ENCODE results near the gene SLC11A2.

SLC11A2 gene

DNA sequence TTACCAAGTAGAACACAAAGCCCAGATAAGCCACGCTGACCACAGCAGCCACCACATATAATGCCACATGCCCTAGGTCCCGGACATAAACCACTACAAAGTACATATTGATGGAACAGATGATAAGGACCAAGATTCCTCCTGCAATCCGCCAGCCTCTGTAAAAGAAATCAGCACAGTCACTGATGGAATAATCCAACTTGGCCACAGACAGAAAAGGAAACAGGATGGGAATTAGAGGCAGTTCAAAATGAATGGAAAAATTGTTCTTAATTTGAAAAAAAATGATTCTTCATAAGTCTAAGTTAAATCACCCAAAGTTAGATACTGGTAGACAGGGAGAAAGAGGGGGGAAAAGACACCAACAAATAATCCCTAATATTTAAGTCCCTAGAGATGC, 35.4 kb downstream of the SLC11A2 start:
- Mint-ChIP-seq H3K27me3 (no peaks in the 10 kb centered on the region), H3K27ac (peak overlapping the region; percentile 73), H3K4me1 (peaks cover 5 to 16% of the 10 kb centered on the region in 2 donors), H3K4me3 (no peak overlapping the region), H3K9me3 (no peaks in the 10 kb centered on the region), H3K36me3 (peaks cover 51 to 69% of the 10 kb centered on the region in 2 donors)
- no peak for ATAC-seq (replicated peaks)
- DNase-seq: no peak

DNA sequence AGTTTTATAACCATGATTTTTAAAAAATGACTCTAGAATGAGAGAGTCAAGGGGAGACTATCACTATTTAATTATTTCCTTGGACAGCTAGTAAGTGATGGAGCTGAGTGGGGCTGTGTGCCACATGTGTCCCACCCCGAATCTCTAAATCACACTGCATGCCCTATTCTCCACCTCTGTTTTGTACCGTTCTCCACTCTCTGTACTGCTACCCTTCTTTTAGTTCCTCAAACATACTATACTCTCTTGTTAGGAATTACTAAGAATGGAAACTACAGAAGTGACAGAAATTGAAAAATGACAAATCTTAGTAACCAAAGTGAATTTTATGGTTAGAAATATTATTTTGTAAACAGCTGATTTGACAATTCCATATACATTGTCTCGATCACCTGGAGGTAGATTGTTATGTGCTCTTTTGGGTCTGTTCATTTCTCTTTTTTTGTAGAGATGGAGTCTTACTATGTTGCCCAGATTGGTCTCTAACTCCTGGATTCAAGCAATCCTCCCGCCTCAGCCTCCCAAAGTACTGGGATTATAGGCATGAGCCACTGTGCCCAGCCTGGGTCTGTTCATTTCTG, 35.9 kb downstream of the SLC11A2 start:
- Mint-ChIP-seq H3K27ac (peak overlapping the region; percentile 73), H3K4me1 (peaks cover 5 to 21% of the 10 kb centered on the region in 2 donors), H3K9me3 (no peaks in the 10 kb centered on the region), H3K4me3 (no peak overlapping the region), H3K27me3 (no peaks in the 10 kb centered on the region), H3K36me3 (peaks cover 46 to 64% of the 10 kb centered on the region in 2 donors)
- DNase-seq (no peak), ATAC-seq (replicated peaks) (peak; percentile 63 to 65)

DNA sequence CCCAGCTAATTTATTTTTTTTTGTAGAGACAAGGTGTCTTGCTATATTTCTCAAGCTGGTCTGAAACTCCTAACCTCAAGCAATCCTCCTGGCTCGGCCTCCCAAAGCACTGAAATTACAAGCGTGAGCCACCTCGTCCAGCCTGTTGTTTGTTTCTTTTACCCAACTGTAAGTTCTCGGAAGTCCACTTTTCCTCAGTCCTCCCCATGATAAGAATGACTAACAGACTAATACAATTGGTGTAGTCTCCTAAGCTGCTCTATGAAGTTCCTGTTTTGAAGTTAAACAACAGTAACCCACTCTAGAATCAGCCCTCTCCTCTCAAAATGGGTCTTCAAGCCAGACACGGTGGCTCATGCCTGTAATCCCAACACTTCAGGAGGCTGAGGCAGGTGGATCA, 37.3 kb downstream of the SLC11A2 start:
- ATAC-seq (replicated peaks): no peak
- Mint-ChIP-seq H3K9me3 (no peaks in the 10 kb centered on the region), H3K4me3 (no peak overlapping the region), H3K36me3 (peaks cover 40 to 51% of the 10 kb centered on the region in 2 donors), H3K27ac (no peak overlapping the region), H3K4me1 (peaks cover 8 to 27% of the 10 kb centered on the region in 2 donors), H3K27me3 (no peaks in the 10 kb centered on the region)
- DNase-seq: no peak

DNA sequence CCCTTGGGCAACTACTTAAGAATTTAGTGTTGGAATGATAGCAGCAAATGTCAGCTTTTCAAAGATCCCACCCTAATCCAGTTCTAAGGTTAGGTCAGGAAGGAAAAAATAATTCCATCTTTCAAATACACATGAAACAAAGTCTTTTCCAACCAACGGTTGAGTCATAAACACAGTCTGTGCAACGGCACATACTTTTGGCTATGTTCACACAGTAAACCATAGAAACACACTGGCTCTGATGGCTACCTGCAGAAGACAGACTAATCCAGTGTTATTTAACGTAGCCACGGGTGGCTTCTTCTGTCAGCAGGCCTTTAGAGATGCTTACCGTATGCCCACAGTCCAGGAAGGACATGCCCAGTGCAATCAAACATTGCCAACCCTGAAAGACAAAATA, 38.1 kb downstream of the SLC11A2 start:
- H3K4me3 Mint-ChIP-seq: no peak overlapping the region
- H3K9me3 Mint-ChIP-seq: no peaks in the 10 kb centered on the region
- no peak overlapping the region for H3K27ac Mint-ChIP-seq
- DNase-seq (no peak), ATAC-seq (replicated peaks) (no peak)
- peaks cover 8 to 27% of the 10 kb centered on the region in 2 donors for H3K4me1 Mint-ChIP-seq
- H3K27me3 Mint-ChIP-seq: no peaks in the 10 kb centered on the region
- peaks cover 33 to 48% of the 10 kb centered on the region in 2 donors for H3K36me3 Mint-ChIP-seq

DNA sequence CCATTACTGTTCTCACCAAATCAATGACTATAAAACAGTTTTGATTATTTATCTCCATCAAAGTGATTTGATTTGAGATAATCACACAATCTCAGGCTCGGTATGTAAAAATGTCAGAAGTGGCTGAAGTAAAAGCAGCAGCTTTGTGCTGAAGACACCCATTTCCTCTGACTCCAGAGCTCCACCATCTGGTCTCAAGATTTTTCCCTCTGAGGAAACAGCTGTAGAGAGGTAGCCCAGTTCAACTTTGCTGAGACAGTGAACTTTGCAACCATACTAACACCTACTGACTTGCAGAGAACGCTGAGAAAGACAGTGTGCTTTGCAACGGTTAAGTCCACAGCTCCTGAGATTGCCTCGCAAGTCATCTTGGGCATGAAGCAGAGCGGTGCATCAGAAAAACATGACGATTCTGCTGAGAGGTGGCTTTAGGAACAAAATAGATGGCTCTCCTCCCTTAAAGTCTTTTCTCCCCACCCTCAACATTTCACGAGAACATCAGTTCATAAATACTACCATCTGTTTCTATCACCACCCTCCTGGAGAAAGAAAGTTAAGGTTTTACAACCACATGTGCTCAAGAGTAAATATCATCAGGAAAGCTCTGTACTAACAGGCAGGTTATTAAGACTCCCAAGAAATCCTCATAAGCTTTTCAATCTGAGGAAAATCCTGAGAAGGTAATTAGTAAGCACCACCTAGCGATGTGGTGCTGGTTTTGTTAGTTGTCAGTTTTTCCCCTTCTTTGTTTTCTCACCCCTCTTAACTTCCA, 39.0 kb downstream of the SLC11A2 start:
- no peak overlapping the region for H3K27ac Mint-ChIP-seq
- H3K27me3 Mint-ChIP-seq: no peaks in the 10 kb centered on the region
- H3K9me3 Mint-ChIP-seq: no peaks in the 10 kb centered on the region
- ATAC-seq (replicated peaks): peak; percentile 63 to 69
- peaks cover 8 to 26% of the 10 kb centered on the region in 2 donors for H3K4me1 Mint-ChIP-seq
- H3K36me3 Mint-ChIP-seq: peaks cover 28 to 41% of the 10 kb centered on the region in 2 donors
- DNase-seq: no peak
- H3K4me3 Mint-ChIP-seq: no peak overlapping the region

DNA sequence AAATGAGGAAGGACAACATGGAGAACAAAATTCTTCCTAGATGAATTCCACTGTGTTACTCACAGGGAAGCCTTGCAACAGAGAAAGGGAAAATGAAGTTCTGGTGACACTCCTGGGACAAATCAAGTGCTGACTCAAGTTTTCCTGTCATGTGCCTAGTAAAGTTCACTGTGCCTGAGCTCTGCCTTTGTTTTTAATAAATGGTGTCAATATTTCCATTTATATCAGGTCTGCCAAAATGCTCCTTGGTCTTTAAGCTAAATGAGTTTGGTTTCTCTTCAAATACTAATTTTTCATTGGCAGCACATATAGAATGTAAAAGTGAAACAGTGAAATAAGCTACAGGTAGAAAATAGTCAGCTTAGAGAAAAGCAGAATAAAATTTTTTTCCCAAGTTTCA, 40.9 kb downstream of the SLC11A2 start:
- Mint-ChIP-seq H3K4me1 (peaks cover 5 to 14% of the 10 kb centered on the region in 2 donors), H3K9me3 (no peaks in the 10 kb centered on the region)
- DNase-seq: no peak

DNA sequence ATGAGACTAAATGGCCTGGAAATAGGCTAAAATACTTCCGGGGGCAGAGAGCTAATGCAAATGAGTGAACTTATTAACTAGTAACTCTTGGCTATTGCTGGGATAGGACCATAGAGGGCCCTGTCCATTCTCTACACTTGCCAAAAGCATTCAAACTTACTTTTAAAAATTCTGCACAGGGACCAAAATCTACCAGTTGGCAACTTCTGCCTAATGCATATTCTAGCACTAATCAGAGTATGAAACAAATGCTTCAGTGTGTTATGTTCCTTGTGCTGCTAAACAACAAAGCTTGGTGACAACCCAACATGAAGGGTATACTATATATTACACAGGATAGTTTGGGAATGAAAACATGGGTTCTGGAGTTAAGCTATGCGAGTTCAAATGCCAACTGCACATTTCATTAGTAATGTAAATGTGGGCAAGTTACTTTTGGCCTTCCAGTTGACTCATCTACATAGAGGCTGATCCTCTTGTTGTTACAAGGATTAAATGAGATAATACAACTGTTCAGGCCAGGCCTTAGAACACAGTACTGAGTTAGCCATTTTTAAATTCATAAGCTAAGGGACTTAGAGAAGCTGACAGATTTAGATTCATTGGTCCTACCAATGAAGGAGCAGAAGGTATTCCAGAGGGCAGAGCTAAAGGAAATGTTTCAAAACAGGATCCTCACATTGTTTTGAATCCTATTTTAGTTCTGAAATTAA, 41.4 kb downstream of the SLC11A2 start:
- DNase-seq (no peak), ATAC-seq (replicated peaks) (no peak)
- Mint-ChIP-seq H3K4me1 (peaks cover 5 to 12% of the 10 kb centered on the region in 2 donors), H3K9me3 (no peaks in the 10 kb centered on the region), H3K36me3 (peaks cover 23 to 31% of the 10 kb centered on the region in 2 donors), H3K27me3 (no peaks in the 10 kb centered on the region), H3K27ac (peak overlapping the region; percentile 57), H3K4me3 (no peak overlapping the region)

More for the DNA sequence above, 40.9 kb downstream of the SLC11A2 start:
- Mint-ChIP-seq H3K27me3 (no peaks in the 10 kb centered on the region), H3K4me3 (no peak overlapping the region), H3K27ac (peak overlapping the region; percentile 57), H3K36me3 (peaks cover 18 to 32% of the 10 kb centered on the region in 2 donors)
- ATAC-seq (replicated peaks): peak; percentile 33 to 58

DNA sequence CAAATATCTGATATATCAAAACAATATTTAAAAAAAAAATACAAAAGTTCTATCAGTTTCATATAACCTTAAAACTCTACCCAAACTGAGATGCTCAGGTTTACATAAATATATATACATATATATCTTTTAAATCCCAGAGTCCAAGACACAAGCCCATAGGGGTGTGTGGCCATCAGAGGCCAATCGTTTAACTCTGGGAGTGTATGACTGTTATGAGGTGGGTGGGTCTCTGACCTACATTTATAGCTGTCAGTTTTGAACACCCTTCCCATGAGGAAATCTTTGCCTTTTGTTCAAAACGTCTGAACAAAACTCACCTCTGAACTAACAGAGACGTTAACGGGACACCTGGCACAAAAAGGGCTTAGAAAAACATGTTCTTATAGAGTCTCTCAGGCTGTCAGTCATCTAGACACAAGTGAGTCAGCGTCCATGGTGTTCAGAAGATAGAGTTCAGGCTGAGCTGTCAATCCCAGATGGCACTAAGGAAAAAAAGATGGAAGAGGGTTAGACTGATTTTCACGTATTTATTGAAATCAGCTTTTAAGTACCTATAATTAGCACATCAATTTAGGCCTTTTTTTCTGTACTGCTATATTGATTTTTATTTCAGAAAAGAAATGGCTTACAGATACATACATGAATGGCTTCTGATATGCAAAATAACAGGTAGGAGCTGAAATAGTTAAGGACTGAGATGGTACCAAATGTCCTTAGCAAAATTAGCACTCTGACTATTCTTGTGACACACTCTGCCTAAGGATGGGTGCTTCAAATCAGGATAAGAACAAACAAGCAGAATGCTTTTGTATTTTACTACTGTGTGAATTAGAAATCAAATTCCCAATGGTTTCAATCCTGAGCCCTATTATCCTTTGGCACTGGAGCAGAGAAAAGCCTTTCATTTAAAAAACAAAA, 44.6 kb downstream of the SLC11A2 start:
- H3K27ac Mint-ChIP-seq: no peak overlapping the region
- H3K4me3 Mint-ChIP-seq: no peak overlapping the region
- H3K36me3 Mint-ChIP-seq: peaks cover 25 to 29% of the 10 kb centered on the region in 2 donors
- no peaks in the 10 kb centered on the region for H3K27me3 Mint-ChIP-seq
- H3K4me1 Mint-ChIP-seq: peaks cover 3 to 19% of the 10 kb centered on the region in 2 donors
- ATAC-seq (replicated peaks) (no peak), DNase-seq (no peak)
- H3K9me3 Mint-ChIP-seq: no peaks in the 10 kb centered on the region

DNA sequence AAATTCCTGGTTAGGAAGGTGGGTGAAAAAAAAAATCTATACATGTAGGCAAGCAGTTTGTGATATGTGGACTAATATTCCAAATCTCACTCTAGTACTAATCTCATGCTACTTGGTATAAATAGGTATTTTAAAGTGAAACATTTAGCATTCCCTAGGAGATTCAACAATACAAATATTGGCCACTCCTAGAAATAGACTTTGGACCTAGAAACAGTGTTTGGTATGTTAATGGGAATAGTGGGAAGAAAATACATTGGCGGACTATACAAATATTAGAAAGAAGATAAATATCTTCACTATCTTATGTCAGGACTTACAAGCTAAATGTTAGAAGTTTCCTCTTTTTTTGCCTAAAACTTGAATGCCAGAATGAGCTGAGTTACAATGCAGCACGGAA, 45.6 kb downstream of the SLC11A2 start:
- Mint-ChIP-seq H3K36me3 (peaks cover 31 to 34% of the 10 kb centered on the region in 2 donors), H3K27ac (no peak overlapping the region), H3K4me1 (peaks cover 3 to 18% of the 10 kb centered on the region in 2 donors), H3K9me3 (no peaks in the 10 kb centered on the region), H3K4me3 (no peak overlapping the region), H3K27me3 (no peaks in the 10 kb centered on the region)
- ATAC-seq (replicated peaks): no peak
- DNase-seq: no peak

DNA sequence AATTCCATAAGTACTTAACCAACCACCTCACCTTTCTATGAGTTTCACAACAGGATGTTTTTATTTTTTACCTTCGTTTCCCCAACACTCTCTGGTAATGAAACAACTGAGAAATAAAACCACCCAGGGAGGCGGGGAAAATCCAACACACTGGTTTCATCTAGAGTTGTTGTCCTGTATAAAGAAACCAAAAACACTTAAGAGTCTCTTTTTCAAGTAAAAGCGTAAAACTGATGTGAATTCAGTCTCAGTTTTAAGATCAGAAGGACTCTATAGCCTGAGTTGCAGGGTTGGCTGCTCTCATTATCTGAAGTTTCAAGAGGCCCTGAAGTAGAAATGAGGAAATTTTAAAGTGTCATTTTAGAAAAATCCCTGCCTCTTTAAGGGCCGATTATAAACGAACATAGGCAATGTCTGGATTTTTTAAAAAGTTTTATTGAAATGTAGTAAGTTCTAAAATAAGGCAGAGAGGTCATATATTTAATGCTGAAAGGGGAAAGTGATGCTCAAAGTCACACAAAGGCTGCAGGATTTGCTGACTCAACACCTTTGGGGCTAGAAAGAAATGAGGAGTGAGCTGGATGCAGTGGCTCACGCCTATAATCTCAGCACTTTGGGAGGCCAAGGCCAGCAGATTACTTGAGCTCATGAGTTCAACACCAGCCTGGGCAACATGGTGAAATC, 46.7 kb downstream of the SLC11A2 start:
- ATAC-seq (replicated peaks): no peak
- Mint-ChIP-seq H3K9me3 (no peaks in the 10 kb centered on the region), H3K36me3 (peaks cover 37 to 39% of the 10 kb centered on the region in 2 donors), H3K27me3 (no peaks in the 10 kb centered on the region), H3K4me3 (no peak overlapping the region), H3K27ac (no peak overlapping the region), H3K4me1 (peaks cover 1 to 9% of the 10 kb centered on the region in 2 donors)
- no peak for DNase-seq

DNA sequence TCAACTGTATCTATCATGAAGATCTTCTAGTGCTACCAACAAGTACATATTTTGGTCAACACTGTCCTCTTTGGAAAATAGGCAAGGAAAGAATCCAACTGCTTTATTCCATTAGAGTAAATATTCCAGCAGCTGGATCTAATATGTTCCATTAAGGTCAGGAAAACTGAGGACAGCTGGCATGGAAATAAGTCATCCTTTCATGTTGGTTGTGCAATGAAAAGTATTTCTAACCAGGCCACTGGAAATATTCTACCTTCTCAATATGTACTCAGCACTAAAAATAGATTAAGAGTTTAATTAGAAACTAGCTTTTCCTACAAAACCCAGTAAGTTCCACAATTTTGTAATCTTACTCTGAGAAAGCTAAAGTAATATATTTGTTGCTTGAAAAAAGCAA, 54.2 kb downstream of the SLC11A2 start:
- H3K36me3 Mint-ChIP-seq: peaks cover 44 to 57% of the 10 kb centered on the region in 2 donors
- ATAC-seq (replicated peaks) (no peak), DNase-seq (no peak)
- H3K27me3 Mint-ChIP-seq: no peaks in the 10 kb centered on the region
- no peaks in the 10 kb centered on the region for H3K9me3 Mint-ChIP-seq
- H3K4me3 Mint-ChIP-seq: no peak overlapping the region
- H3K27ac Mint-ChIP-seq: no peak overlapping the region
- peaks cover 1 to 7% of the 10 kb centered on the region in 2 donors for H3K4me1 Mint-ChIP-seq

DNA sequence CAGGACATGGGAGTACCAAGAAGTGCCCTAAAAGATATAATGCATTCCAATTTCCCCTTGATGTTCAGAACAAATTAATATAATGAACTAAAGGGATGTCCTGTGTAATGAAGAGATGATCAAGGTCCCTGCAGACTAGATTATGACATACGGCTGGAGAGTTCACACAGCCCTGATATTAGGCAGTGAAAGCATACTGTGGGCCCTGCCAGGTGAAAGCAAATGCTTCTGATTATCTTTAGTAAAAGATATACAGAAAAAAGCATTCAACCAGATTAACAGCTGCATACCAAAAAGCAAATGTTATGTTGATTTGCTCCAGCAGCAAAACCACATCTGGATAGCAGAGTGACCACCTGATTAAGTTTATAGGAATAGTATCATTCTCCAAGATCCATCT, 61.8 kb downstream of the SLC11A2 start:
- DNase-seq: no peak
- ATAC-seq (replicated peaks): no peak
- no peak overlapping the region for H3K27ac Mint-ChIP-seq
- H3K9me3 Mint-ChIP-seq: no peaks in the 10 kb centered on the region
- H3K36me3 Mint-ChIP-seq: peaks cover 8 to 18% of the 10 kb centered on the region in 2 donors
- no peak overlapping the region for H3K4me3 Mint-ChIP-seq
- peaks cover 2 to 9% of the 10 kb centered on the region in 2 donors for H3K4me1 Mint-ChIP-seq
- no peaks in the 10 kb centered on the region for H3K27me3 Mint-ChIP-seq

DNA sequence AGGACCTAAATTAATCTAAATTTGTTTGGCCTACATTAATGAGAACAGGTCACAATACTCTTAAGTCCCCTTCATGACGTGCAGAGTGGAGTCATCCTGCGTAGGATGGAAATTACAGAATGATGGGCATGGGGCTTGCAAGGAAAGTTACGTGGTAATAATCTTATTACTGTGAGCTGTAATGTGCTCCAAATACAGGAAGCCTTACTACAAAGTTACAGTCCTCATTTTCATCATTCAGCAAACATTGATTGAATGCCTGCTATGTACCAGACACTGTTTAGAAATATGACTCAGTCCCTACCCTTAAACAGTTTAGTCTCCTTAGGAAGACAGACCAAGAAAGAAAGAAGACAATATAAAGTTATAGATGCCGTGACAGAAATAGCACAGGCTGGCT, 64.5 kb downstream of the SLC11A2 start:
- no peak for DNase-seq
- Mint-ChIP-seq H3K9me3 (no peaks in the 10 kb centered on the region), H3K27me3 (no peaks in the 10 kb centered on the region)

More for the DNA sequence above, 64.5 kb downstream of the SLC11A2 start:
- Mint-ChIP-seq H3K4me3 (no peak overlapping the region), H3K27ac (no peak overlapping the region), H3K36me3 (peaks cover 2 to 9% of the 10 kb centered on the region in 2 donors), H3K4me1 (peaks cover 2 to 9% of the 10 kb centered on the region in 2 donors)
- ATAC-seq (replicated peaks): no peak
